GM12878 (cell line): ENCODE measurements around the gene CCDC138. TPM values are rescaled to one million over a fixed set of nuclear protein-coding genes. Genes with fewer than 3 reads are reported as not detected.

Source experiments
- ATAC-seq: fragments of 200-7000 bp; cut with Tn5 transposase; 3 replicates; pipeline ENCODE4 v1.9.1; 2020; ENCODE audit warnings: mild to moderate bottlenecking, moderate library complexity
- BruUV-seq: library from RNA; stranded (reverse); fragments of 400-500 nt; replicated peaks from 2 replicates; lab custom pipeline; 2021; lab: Mats Ljungman, UMichigan
- CTCF ChIA-PET: fragments of 300-600 bp; sonication (Branson Sonifier 250); formaldehyde crosslinking; extraction: SDS; loops from one replicate; lab custom pipeline; 2021; ENCODE audit warnings: inconsistent platforms; lab: Yijun Ruan, JAX
- POLR2A ChIA-PET: fragments of 350-600 bp; formaldehyde crosslinking; extraction: SDS; loops from one replicate; lab custom pipeline; 2021; ENCODE audit warnings: inconsistent platforms; lab: Charles Lee
- RAD21 ChIA-PET: fragments of 300-600 bp; sonication (Branson Sonifier 250); formaldehyde crosslinking; loops from one replicate; lab custom pipeline; 2023; ENCODE audit warnings: antibody characterized with exemption; ENCODE audit not compliant: unreplicated experiment; lab: Charles Lee
- SMC1A ChIA-PET: fragments of 300-600 bp; sonication (Branson Sonifier 250); formaldehyde crosslinking; loops from one replicate; lab custom pipeline; 2023; ENCODE audit not compliant: unreplicated experiment, uncharacterized antibody; lab: Charles Lee
- DNase-seq: peaks from one replicate; pipeline ENCODE4 v3.0.0-alpha.2; 2011; ENCODE audit warnings: low read depth, low spot score
- FAIRE-seq: peaks from 3 replicates; lab custom pipeline; 2011; peaks lifted over from hg19 to GRCh38; lab: Jason Lieb, UNC
- H2AFZ ChIP-seq: 2 replicates; pipeline ENCODE4 v1.6.0; 2011; ENCODE audit warnings: low read depth, low read length, control low read depth; ENCODE audit not compliant: control insufficient read depth
- H3K27ac ChIP-seq: 2 replicates; pipeline ENCODE4 v1.5.1; 2011; ENCODE audit warnings: control low read depth; ENCODE audit not compliant: control insufficient read depth, insufficient read depth
- H3K27me3 ChIP-seq, 2 experiments: replicated peaks in 1 of 2; 2 replicates each; pipeline versions ENCODE4 v1.6.0 to v1.6.1; 2011; ENCODE audit warnings: low read length in 1 of 2; ENCODE audit not compliant: control insufficient read depth in 2 of 2, insufficient read depth in 2 of 2
- H3K36me3 ChIP-seq, 2 experiments: 2 replicates each; pipeline ENCODE4 v1.5.1; 2011; ENCODE audit warnings: low read length in 1 of 2; ENCODE audit not compliant: control insufficient read depth in 2 of 2, insufficient read depth in 2 of 2
- H3K4me1 ChIP-seq: 2 replicates; pipeline ENCODE4 v1.6.1; 2011; ENCODE audit warnings: mild to moderate bottlenecking, low read length, moderate library complexity, mixed read lengths; ENCODE audit not compliant: control insufficient read depth, insufficient read depth
- H3K4me2 ChIP-seq: 2 replicates; pipeline ENCODE4 v1.6.0; 2011; ENCODE audit warnings: control low read depth; ENCODE audit not compliant: control insufficient read depth, insufficient read depth
- H3K4me3 ChIP-seq: fragments of 200-600 bp; sonication (generic); 2 replicates; pipeline ENCODE4 v1.5.1; 2016
- H3K79me2 ChIP-seq: 2 replicates; pipeline ENCODE4 v1.6.0; 2011; ENCODE audit warnings: low read length; ENCODE audit not compliant: control insufficient read depth, insufficient read depth
- H3K9ac ChIP-seq: 2 replicates; pipeline ENCODE4 v1.8.0; 2011; ENCODE audit warnings: low read length, control low read depth, mixed read lengths; ENCODE audit not compliant: control insufficient read depth, insufficient read depth
- H3K9me3 ChIP-seq: replicated peaks from 3 replicates; pipeline ENCODE4 v1.5.1; 2011; ENCODE audit warnings: mild to moderate bottlenecking, low read length; ENCODE audit not compliant: control insufficient read depth, insufficient read depth
- H4K20me1 ChIP-seq: 2 replicates; pipeline ENCODE4 v1.6.0; 2011; ENCODE audit not compliant: control insufficient read depth, insufficient read depth
- E2F4 ChIP-seq: IDR thresholded peaks from 2 replicates; pipeline ENCODE4 v1.6.1; 2012; ENCODE audit warnings: low read depth, low read length, improper control_type of control experiment
- EED ChIP-seq: sonication (generic); IDR thresholded peaks from 2 replicates; pipeline ENCODE4 v1.6.1; 2016; ENCODE audit warnings: antibody characterized with exemption, low read depth
- ELK1 ChIP-seq: IDR thresholded peaks from 2 replicates; pipeline ENCODE4 v1.6.1; 2012; ENCODE audit warnings: low read depth, low read length, improper control_type of control experiment
- ETV6 ChIP-seq, 2 experiments: fragments of 450-650 bp in 1 of 2; IDR thresholded peaks in 1 of 2; conservative IDR thresholded peaks in 1 of 2; 2 replicates each; pipeline ENCODE4 v1.6.1; 2014; ENCODE audit warnings: antibody characterized with exemption in 1 of 2, borderline replicate concordance in 1 of 2, low read depth in 1 of 2, mild to moderate bottlenecking in 1 of 2, moderate library complexity in 1 of 2
- EZH2 ChIP-seq: IDR thresholded peaks from 2 replicates; pipeline ENCODE4 v1.6.1; 2012; ENCODE audit warnings: low read depth, mild to moderate bottlenecking, control low read depth, inconsistent platforms, low read length, borderline replicate concordance; ENCODE audit not compliant: control insufficient read depth
- FOS ChIP-seq: IDR thresholded peaks from 3 replicates; pipeline ENCODE4 v1.6.1; 2011; ENCODE audit warnings: borderline replicate concordance; ENCODE audit not compliant: insufficient read length; ENCODE audit errors: extremely low read depth
- HDAC2 ChIP-seq: fragments of 200-600 bp; sonication (generic); IDR thresholded peaks from 2 replicates; pipeline ENCODE4 v1.6.1; 2017
- JUND ChIP-seq: IDR thresholded peaks from 2 replicates; pipeline ENCODE4 v1.6.1; 2012; ENCODE audit warnings: low read depth, mild to moderate bottlenecking, low read length, improper control_type of control experiment, moderate library complexity
- KLF5 ChIP-seq: fragments of 450-650 bp; IDR thresholded peaks from 2 replicates; pipeline ENCODE4 v1.6.1; 2014; ENCODE audit warnings: mild to moderate bottlenecking; ENCODE audit not compliant: partially characterized antibody
- MAX ChIP-seq: IDR thresholded peaks from 2 replicates; pipeline ENCODE4 v1.6.1; 2012; ENCODE audit warnings: low read depth, low read length, improper control_type of control experiment
- MEF2B ChIP-seq: fragments of 450-650 bp; IDR thresholded peaks from 2 replicates; pipeline ENCODE4 v1.6.1; 2018; ENCODE audit warnings: mild to moderate bottlenecking, moderate library complexity; ENCODE audit not compliant: partially characterized antibody, poor library complexity, severe bottlenecking
- PAX5 ChIP-seq: IDR thresholded peaks from 2 replicates; pipeline ENCODE4 v1.6.1; 2011; ENCODE audit warnings: low read depth, low read length, borderline replicate concordance
- PML ChIP-seq: IDR thresholded peaks from 2 replicates; pipeline ENCODE4 v1.6.1; 2012; ENCODE audit warnings: low read length, inconsistent platforms
- POLR2A ChIP-seq: IDR thresholded peaks from 2 replicates; pipeline ENCODE4 v1.6.1; 2011; ENCODE audit warnings: low read depth, mild to moderate bottlenecking, low read length
- SKIL ChIP-seq: fragments of 450-650 bp; IDR thresholded peaks from 2 replicates; pipeline ENCODE4 v1.6.1; 2017; ENCODE audit warnings: mild to moderate bottlenecking, low read depth, inconsistent platforms; ENCODE audit not compliant: poor library complexity, severe bottlenecking
- SMAD1 ChIP-seq: fragments of 450-650 bp; IDR thresholded peaks from 2 replicates; pipeline ENCODE4 v1.6.1; 2018; ENCODE audit warnings: mild to moderate bottlenecking, low read depth; ENCODE audit not compliant: partially characterized antibody
- SMARCA5 ChIP-seq: fragments of 450-650 bp; IDR thresholded peaks from 2 replicates; pipeline ENCODE4 v1.6.1; 2017; ENCODE audit warnings: mild to moderate bottlenecking
- YY1 ChIP-seq: IDR thresholded peaks from 2 replicates; pipeline ENCODE4 v1.6.1; 2011; ENCODE audit warnings: low read depth, mild to moderate bottlenecking, low read length
- ZNF274 ChIP-seq: IDR thresholded peaks from one replicate; pipeline ENCODE4 v1.8.0; 2011; ENCODE audit not compliant: insufficient read length, insufficient read depth
- WGBS: methylation state at CpG from one replicate; pipeline ENCODE4 v1.1.6; 2016; ENCODE audit warnings: low lambda C conversion rate; ENCODE audit not compliant: insufficient replicate concordance, insufficient coverage; ENCODE audit errors: missing lambda C conversion rate; 5-methylcytosine and 5-hydroxymethylcytosine counted together
- in situ Hi-C: fragments of 300-500 bp; cut with MboI; formaldehyde crosslinking; loops from 9 replicates; pipeline ENCODE4 v1.14.3; 2018; ENCODE audit warnings: mixed read lengths
- intact Hi-C: fragments of 100-400 bp; cut with micrococcal nuclease; formaldehyde crosslinking; loops from one replicate; pipeline ENCODE4 v1.14.2; 2022; ENCODE audit not compliant: unreplicated experiment
- polyA plus RNA-seq, 11 experiments: library from polyadenylated mRNA; depleted of rRNA in 4 of 11; unstranded in 6 of 11; stranded (reverse) in 5 of 11; fragments of >200 nt; fragmentation: Nextera tagmentation in 4 of 11; fragmentation: Illumina TruSeq in 1 of 11; extraction: Ambion mirVana in 4 of 11; extraction: Trizol in 1 of 11; gene quantifications; 1 replicate in 1 of 11; 2 replicates in 10 of 11; pipeline versions ENCODE4 v1.2.1 to v1.2.3, GENCODE V29; 2011 to 2016; ENCODE audit warnings: inconsistent platforms in 2 of 11, missing spikeins in 2 of 11, low read depth in 1 of 11
- total RNA-seq, 4 experiments: library from RNA; depleted of rRNA in 3 of 4; stranded (reverse); fragments of >200 nt in 3 of 4; fragmentation: Illumina TruSeq in 1 of 4; extraction: Trizol in 1 of 4; gene quantifications; 2 replicates each; pipeline versions ENCODE4 v1.2.1 to v1.2.3, GENCODE V29; 2013 to 2021

CCDC138 gene
- total and polyA plus RNA-seq, 10 of the 15 experiments (the other 5 are each of a cell fraction or from before 2014, with no cell fraction given), result 7.9 to 19.4 (median 13.0) TPM

GRCh38 chr2:108866041-108866440 lies 79.5 kb downstream of the CCDC138 start (continued):
- TF ChIP-seq PML (no peak), ETV6 (conservative IDR thresholded peaks at IDR 0.05 in 1 of 2, IDR thresholded peaks at IDR 0.05 in 1 of 2; ENCODE audit: borderline replicate concordance in 1 of 2, low read depth in 1 of 2) (no peak), JUND (no peak), MEF2B (no peak), MAX (no peak), KLF5 (no peak), HDAC2 (no peak)

GRCh38 chr2:108868911-108869310 lies 82.3 kb downstream of the CCDC138 start:
- RAD21 ChIA-PET, result no interaction called here
- BruUV-seq, result no TSS peak
- SMC1A ChIA-PET, result interaction anchor here (1.1 to 1.7 kb wide), 2 partner anchors 11 to 14 kb away, joined by 4 to 5 read pairs; no protein-coding TSS in a partner anchor
- TF ChIP-seq EZH2 (no peak), MEF2B (no peak), EED (no peak), SKIL (no peak), FOS (no peak), PAX5 (no peak), ELK1 (no peak), YY1 (no peak), ZNF274 (no peak), SMARCA5 (no peak), E2F4 (no peak), SMAD1 (no peak), POLR2A (no peak)

More at GRCh38 chr2:108868911-108869310, 82.3 kb downstream of the CCDC138 start:
- Histone ChIP-seq H3K4me1 (no peaks in the 10 kb centered on the region), H3K79me2 (no peaks in the 10 kb centered on the region), H3K9ac (no peak overlapping the region), H3K27me3 (no peaks in the 10 kb centered on the region), H3K9me3 (peaks cover 4% of the 10 kb centered on the region; the same call in 2 of the 3 replicates), H2AFZ (no peak overlapping the region), H3K36me3 (peaks cover 3 to 5% of the 10 kb centered on the region in 2 experiments; a peak in 1 of 4 replicates), H3K4me2 (no peak overlapping the region), H3K27ac (no peak overlapping the region), H4K20me1 (no peaks in the 10 kb centered on the region), H3K4me3 (no peak overlapping the region)
- DNase-seq (no peak), ATAC-seq (no peak), FAIRE-seq (no peak)
- in situ Hi-C loops, result no loop called here
- intact Hi-C loops, result no loop called here
- WGBS, result 95% methylated on average over 1 of the region's 1 CpG
- ChIA-PET POLR2A (no interaction called here), CTCF (interaction anchor here (0.8 to 1.1 kb wide), 2 partner anchors 10 to 60 kb away, joined by 3 read pairs; no protein-coding TSS in a partner anchor)
